T follicular helper cell (primary cell): Measurements from ENCODE around the gene MBTPS1.
A peak's percentile ranks its signal among the peaks of the same experiment; 100 is the strongest.

ENCODE experiments used
- DNase-seq: peaks from one replicate; pipeline ENCODE4 v3.0.0-alpha.2; 2020; ENCODE audit warnings: low read depth

Gene MBTPS1

DNA sequence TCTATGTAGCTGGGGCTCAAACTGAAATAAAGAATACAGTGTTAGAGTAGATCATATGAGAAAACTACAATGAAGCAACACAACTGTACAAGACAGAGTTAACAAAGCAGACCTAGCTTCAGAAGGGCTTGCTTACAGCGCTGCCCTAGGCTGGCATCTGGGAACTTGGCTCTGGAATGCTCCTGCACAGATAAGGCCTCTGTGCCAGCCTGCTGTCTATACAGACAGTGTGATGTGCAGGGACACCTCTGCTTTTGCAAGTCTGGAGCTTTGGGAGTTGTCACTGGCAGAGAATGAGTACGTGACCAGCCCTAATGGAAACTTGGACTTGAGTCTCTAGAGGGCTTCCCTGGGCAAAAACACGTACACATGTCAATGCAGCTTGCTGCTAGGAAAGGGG lies 42.0 kb downstream of the MBTPS1 start:
- DNase-seq: no peak

- DNase-seq: no peak
Observed at GRCh38 chr16:84072014-84072413, 44.7 kb downstream of the MBTPS1 start.

- DNase-seq: no peak
Observed at GRCh38 chr16:84071121-84071520, 45.6 kb downstream of the MBTPS1 start.

GRCh38 chr16:84069540-84069939 lies 47.2 kb downstream of the MBTPS1 start:
- DNase-seq: no peak

DNA sequence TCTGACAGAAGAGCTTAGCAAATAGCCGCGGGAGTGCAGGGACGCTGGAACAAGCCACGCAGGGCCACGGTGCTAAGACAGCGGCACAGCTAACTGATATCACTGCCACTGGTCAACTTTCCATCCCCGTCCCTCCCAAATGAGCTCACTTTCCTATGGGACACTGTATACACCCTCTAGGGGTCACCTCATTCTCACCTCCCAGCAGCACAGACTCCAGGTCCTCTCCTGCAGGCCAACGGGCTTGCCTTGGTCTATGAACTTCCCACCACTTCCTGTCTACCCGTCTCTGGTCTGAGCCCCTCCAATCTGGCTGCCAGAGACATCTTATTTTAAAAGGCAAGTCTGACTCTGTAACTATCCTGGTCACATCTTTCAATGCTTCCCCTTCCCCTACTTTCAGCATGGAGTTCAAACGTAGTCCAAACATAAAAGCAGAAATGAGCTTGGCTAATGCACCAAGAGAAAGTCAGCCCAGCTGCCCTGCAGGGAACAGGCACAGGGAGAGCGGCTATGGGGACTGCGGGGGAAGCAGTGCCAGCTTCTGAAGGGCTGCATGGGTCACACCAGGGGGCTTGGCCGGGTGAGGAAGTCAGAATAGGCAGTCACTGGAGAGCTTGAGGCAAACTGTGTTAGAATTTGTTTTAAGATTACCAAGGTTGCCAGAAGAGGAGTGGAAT lies 47.8 kb downstream of the MBTPS1 start:
- no peak for DNase-seq

- DNase-seq: no peak
Observed at GRCh38 chr16:84068041-84068440, 48.7 kb downstream of the MBTPS1 start.

GRCh38 chr16:84067640-84068039 lies 49.1 kb downstream of the MBTPS1 start:
- DNase-seq: no peak

- no peak for DNase-seq
Observed at GRCh38 chr16:84065536-84066132, 51.1 kb downstream of the MBTPS1 start.

GRCh38 chr16:84063980-84064379 lies 52.8 kb downstream of the MBTPS1 start:
- DNase-seq: no peak

- peak; percentile 45 for DNase-seq
Observed at GRCh38 chr16:84062734-84063640, 53.8 kb downstream of the MBTPS1 start.

DNA sequence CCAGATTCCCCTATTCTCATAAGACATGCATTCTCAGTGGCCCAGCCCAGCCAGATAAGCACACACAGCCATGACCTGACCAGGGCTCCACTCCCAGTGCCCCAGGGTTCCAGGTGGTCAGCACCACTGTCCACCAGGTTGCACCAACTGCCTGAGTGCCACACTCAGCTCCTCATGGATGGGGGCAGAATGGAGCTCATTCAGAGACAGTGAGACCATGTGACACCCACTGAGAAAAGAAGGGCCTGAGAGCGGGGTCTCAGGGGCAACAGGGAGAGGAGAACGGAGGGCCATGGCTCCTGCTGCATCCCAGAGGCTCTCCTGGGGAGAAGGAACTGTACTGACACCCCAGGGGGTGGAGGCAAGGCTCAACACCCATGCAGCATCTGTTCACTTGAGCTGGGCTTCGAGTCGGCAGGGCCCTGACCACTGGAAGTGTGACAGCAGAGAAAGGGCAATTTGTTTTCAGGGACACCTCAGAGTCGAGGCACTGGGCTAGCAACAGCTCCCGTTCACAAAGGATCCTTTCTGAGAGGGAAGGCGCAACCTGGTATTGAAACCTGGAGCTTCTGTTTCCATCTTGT lies 55.4 kb downstream of the MBTPS1 start:
- DNase-seq: no peak

- DNase-seq: no peak
Observed at GRCh38 chr16:84059946-84060901, 56.5 kb downstream of the MBTPS1 start.

GRCh38 chr16:84059111-84059510 lies 57.6 kb downstream of the MBTPS1 start:
- DNase-seq: no peak

GRCh38 chr16:84058664-84059063 lies 58.1 kb downstream of the MBTPS1 start:
- no peak for DNase-seq

- DNase-seq: no peak
Observed at GRCh38 chr16:84058211-84058610, 58.5 kb downstream of the MBTPS1 start.

DNA sequence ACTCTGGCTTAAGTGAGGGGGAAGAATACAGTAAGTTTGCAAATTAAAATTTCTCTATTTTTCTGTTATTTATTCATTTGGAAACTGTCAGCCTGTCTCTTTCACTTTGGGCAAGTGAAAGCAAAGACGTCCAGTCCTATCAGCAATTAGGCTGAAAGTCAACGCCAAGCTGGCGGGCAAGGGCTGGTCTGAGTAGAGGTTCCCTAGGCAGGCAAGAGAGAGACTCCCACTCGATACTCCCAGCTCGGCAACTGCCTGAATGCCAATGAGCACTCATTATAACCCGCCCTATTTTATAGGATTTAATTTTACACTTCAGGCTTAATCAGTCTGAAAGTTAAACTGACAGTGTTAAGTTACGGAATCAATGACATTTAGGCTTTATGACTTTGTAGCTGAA lies 59.8 kb downstream of the MBTPS1 start:
- no peak for DNase-seq

DNA sequence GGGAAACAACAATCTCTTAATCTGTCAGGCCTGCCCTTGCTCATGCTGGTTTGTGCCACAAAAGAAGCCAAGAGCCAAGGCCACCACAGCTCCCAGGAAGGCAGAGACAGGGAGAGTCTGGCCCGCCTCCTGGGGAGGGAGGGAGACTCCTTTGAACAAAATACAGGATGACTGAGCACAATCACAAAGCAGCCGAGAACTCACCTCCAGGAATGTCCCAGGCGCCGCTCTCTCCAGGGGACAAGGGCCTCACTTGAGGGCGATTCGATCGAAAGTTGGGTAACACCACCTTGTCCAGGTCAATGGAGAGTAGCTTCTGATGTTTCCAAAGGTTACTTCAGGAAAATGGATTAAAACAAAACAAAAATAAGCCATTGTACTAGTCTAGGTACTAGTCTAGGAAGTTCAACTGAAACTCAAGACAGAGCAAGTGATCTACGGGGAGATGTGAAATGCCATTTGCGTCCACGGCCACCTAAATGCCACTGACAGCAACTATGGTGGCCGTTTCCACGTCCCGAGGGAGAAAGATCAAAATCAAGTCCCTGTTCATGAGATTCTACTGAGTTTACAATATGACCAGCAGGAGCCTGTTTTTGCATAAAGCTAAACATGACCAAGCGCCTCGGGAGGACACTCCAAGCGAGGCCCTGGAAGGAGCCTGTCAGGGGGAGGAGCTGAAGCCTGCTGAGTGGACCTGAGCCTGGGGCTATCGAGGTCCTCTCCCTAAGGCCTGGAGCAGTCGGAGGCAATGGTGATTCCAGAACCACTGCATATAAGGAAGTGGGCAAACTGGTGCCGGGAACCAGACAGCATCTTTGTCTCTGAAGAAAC lies 60.7 kb downstream of the MBTPS1 start:
- no peak for DNase-seq

DNA sequence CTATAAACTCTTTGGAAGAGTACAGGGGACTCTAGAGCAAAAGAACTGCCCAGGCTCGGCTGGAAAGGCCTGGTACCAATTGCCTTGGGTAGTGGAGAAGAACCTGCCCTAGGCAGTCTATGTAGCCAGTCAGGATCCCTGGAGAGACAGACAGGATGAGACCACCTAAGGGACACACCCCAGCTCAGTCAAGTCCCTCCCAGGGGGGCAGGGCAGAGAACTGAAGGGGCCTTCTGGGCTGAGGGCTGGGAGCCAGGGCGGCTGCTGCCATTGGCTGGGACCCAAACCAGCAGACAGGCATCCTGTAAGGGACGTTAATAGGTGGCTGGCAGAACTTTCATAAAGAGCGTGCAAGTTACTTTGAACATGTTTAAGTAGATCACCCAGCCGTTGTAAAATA lies 61.4 kb downstream of the MBTPS1 start:
- no peak for DNase-seq

GRCh38 chr16:84054916-84055315 lies 61.8 kb downstream of the MBTPS1 start:
- DNase-seq: no peak

DNA sequence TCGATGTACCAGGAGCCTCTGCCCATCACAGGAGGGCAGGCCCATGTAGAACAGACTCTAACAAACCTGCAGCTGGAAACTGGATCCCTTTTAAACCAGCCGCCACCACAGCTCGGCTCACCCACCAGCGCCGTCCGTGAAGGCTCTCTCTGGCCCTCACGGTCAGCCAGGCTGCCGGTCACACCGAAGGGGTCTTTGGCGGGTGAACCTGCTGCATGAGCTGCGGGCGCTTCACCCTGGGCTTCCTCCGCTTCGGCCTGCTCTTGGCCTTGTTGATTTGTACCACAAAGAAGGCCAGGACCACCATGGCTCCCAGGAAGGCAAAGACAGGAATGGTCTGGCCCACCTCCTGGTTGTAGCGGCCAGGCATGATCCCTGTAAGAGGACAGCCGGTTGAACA lies 62.5 kb downstream of the MBTPS1 start:
- no peak for DNase-seq
